ENCODE data around the gene LZTR1.

LZTR1 gene

DNA sequence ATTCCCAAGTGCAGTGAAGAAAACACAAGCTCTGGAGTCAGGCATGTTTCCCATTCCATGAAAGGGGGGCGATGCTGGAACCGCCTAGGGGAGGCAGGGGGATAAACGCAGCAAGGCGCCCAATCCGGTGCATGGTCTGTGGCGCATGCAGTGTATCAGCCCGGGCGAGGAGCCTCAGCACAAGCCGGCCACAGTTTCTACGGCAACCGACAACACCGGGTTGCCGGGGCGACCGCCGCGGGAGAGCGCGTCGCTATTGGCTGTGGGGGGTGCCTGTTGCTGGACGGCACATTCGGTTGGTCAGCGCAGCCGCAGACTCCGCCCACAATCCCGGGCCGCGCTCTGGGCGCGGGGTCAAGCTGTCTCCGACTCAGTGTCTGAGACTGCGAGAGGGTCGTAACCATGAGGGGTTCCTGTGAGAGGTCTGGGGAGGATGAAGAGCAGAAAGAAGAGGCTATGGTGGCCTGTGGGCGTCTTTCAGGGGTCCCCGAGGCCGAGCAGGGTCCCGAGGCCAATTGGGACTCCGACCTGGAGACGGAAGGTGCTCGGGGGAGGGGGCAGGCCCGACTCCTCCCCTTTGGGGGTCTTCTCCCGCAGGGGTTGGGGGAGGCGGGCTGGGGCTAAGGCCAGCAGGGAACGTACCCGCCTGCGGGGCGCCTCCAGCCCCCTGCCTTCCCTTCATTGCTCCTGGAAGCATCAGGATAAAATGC, 63.6 kb downstream of the LZTR1 start, which contains the start of gene LRRC74B:
Gene LRRC74B, plus strand, starts transcription at position 362 of the 710 bp plus-strand sequence. Its CDS starts 41 bp downstream, at position 403.
- TF ChIP-seq FOXM1 (IDR thresholded peaks at IDR 0.05; ENCODE audit: borderline replicate concordance, low read depth) (peak; percentile 79), EP300 (IDR thresholded peaks at IDR 0.05; ENCODE audit: borderline replicate concordance) (no peak), NFIC (IDR thresholded peaks at IDR 0.05) (no peak)
- TF ChIP-seq, protein P1, sequence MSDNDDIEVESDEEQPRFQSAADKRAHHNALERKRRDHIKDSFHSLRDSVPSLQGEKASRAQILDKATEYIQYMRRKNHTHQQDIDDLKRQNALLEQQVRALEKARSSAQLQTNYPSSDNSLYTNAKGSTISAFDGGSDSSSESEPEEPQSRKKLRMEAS (IDR thresholded peaks at IDR 0.05) = peak; percentile 51

DNA sequence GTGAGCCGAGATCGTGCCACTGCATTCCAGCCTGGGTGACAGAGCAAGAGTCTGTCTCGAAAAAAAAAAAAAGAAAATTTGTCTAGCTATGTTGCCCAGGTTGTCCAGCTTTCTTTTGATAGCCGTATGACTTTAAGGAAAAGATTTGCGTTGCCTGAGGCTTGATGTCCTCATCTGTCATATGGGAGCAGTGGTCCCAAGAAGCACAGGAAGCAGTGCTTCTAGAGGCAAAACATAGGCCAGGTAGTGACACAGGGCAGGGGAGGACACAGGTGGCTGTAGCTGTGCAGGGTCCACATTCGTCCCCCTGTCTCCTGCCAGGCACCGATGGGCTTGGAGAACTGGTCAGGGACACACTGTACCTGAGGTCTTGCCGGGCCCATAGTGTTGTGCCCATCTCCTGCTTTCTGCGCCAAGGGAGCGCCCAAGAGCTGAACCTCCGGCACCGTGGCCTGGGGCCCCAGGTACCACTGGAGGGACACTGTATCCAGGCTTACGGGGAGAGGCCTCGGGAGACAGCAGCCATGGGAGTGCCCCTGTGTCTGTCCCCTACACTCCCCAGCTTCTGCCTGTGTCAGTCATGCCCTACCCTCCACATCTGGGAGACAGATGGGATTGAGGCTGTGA, 65.1 kb downstream of the LZTR1 start:
- TF ChIP-seq EP300 (IDR thresholded peaks at IDR 0.05; ENCODE audit: borderline replicate concordance) = no peak
- no peak for TF ChIP-seq CEBPB (IDR thresholded peaks at IDR 0.05)
- TF ChIP-seq YY1 (IDR thresholded peaks at IDR 0.05; ENCODE audit: low read depth) = no peak
- no peak for TF ChIP-seq TAF1 (IDR thresholded peaks at IDR 0.05; ENCODE audit: low read depth)
- TF ChIP-seq, protein P2, sequence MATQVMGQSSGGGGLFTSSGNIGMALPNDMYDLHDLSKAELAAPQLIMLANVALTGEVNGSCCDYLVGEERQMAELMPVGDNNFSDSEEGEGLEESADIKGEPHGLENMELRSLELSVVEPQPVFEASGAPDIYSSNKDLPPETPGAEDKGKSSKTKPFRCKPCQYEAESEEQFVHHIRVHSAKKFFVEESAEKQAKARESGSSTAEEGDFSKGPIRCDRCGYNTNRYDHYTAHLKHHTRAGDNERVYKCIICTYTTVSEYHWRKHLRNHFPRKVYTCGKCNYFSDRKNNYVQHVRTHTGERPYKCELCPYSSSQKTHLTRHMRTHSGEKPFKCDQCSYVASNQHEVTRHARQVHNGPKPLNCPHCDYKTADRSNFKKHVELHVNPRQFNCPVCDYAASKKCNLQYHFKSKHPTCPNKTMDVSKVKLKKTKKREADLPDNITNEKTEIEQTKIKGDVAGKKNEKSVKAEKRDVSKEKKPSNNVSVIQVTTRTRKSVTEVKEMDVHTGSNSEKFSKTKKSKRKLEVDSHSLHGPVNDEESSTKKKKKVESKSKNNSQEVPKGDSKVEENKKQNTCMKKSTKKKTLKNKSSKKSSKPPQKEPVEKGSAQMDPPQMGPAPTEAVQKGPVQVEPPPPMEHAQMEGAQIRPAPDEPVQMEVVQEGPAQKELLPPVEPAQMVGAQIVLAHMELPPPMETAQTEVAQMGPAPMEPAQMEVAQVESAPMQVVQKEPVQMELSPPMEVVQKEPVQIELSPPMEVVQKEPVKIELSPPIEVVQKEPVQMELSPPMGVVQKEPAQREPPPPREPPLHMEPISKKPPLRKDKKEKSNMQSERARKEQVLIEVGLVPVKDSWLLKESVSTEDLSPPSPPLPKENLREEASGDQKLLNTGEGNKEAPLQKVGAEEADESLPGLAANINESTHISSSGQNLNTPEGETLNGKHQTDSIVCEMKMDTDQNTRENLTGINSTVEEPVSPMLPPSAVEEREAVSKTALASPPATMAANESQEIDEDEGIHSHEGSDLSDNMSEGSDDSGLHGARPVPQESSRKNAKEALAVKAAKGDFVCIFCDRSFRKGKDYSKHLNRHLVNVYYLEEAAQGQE (IDR thresholded peaks at IDR 0.05; ENCODE audit: low read depth) = no peak
- no peak for TF ChIP-seq TCF12 (IDR thresholded peaks at IDR 0.05; ENCODE audit: low read depth)
- TF ChIP-seq, protein P1 (IDR thresholded peaks at IDR 0.05) = no peak
- TF ChIP-seq RAD21 (IDR thresholded peaks at IDR 0.05; ENCODE audit: low read depth) = no peak
- TF ChIP-seq, protein P3, sequence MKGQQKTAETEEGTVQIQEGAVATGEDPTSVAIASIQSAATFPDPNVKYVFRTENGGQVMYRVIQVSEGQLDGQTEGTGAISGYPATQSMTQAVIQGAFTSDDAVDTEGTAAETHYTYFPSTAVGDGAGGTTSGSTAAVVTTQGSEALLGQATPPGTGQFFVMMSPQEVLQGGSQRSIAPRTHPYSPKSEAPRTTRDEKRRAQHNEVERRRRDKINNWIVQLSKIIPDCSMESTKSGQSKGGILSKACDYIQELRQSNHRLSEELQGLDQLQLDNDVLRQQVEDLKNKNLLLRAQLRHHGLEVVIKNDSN (IDR thresholded peaks at IDR 0.05) = no peak
- no peak for TF ChIP-seq EGR1 (IDR thresholded peaks at IDR 0.05)
- TF ChIP-seq NFIC (IDR thresholded peaks at IDR 0.05) = no peak
- no peak for TF ChIP-seq ZBTB7A (IDR thresholded peaks at IDR 0.05; ENCODE audit: low read depth)
- no peak for TF ChIP-seq CREB1 (IDR thresholded peaks at IDR 0.05; ENCODE audit: low read depth)
- no peak for TF ChIP-seq TEAD4 (IDR thresholded peaks at IDR 0.05)
- no peak for TF ChIP-seq FOXM1 (IDR thresholded peaks at IDR 0.05; ENCODE audit: borderline replicate concordance, low read depth)

DNA sequence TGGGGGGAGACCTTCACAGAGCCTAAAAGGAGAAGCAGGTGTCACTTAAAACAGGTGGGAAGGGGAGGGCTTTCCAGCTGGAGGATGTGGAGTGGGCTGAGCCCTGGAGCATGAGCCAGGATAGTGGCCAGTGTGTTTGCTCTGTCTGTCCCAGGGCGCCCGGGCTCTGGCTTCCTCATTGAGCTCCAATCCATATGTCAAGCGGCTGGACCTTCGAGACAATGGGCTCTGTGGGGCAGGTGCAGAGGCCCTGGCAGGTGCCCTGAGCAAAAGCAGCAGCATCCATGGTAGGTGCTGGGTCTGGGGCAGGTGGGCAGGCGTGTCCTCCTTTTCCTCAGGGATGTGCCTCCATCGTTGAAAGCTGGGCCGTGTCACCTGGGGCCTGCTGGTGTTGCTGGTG, 65.6 kb downstream of the LZTR1 start:
- TF ChIP-seq, protein P1 (IDR thresholded peaks at IDR 0.05) = no peak
- TF ChIP-seq CREB1 (IDR thresholded peaks at IDR 0.05; ENCODE audit: low read depth) (no peak), EGR1 (IDR thresholded peaks at IDR 0.05) (no peak), TEAD4 (IDR thresholded peaks at IDR 0.05) (no peak), RAD21 (IDR thresholded peaks at IDR 0.05; ENCODE audit: low read depth) (no peak), TAF1 (IDR thresholded peaks at IDR 0.05; ENCODE audit: low read depth) (no peak), CEBPB (IDR thresholded peaks at IDR 0.05) (no peak), FOXM1 (IDR thresholded peaks at IDR 0.05; ENCODE audit: borderline replicate concordance, low read depth) (no peak), YY1 (IDR thresholded peaks at IDR 0.05; ENCODE audit: low read depth) (no peak), EP300 (IDR thresholded peaks at IDR 0.05; ENCODE audit: borderline replicate concordance) (no peak)
- TF ChIP-seq, protein P3 (IDR thresholded peaks at IDR 0.05) = no peak
